H9 (cell line): ENCODE results near the gene PDIA6. TPM values are rescaled to one million over a fixed set of nuclear protein-coding genes. Genes with fewer than 3 reads are reported as not detected.

Experiments used
- DNase-seq: peaks from one replicate; pipeline ENCODE4 v3.0.0-alpha.2; 2017
- H2AFZ ChIP-seq: one replicate; pipeline ENCODE4 v1.6.1; 2013; ENCODE audit warnings: mild to moderate bottlenecking, low read length, control low read depth, moderate library complexity
- H2AK5ac ChIP-seq: 2 replicates; pipeline ENCODE4 v1.6.1; 2013; ENCODE audit warnings: low read length, control low read depth, mixed read lengths; ENCODE audit not compliant: insufficient read length
- H2BK120ac ChIP-seq: one replicate; pipeline ENCODE4 v1.6.1; 2013; ENCODE audit warnings: low read depth, mild to moderate bottlenecking, low read length, control low read depth, inconsistent platforms; ENCODE audit not compliant: poor library complexity, severe bottlenecking
- H2BK12ac ChIP-seq: 2 replicates; pipeline ENCODE4 v1.6.1; 2013; ENCODE audit warnings: low read length, control low read depth, mixed read lengths, low read depth; ENCODE audit not compliant: insufficient read length
- H2BK15ac ChIP-seq: 2 replicates; pipeline ENCODE4 v1.6.1; 2013; ENCODE audit warnings: low read depth, low read length, control low read depth
- H2BK20ac ChIP-seq: one replicate; pipeline ENCODE4 v1.6.1; 2013; ENCODE audit warnings: low read depth, mild to moderate bottlenecking, low read length, control low read depth, inconsistent platforms; ENCODE audit not compliant: poor library complexity, severe bottlenecking
- H2BK5ac ChIP-seq: 2 replicates; pipeline ENCODE4 v1.6.1; 2013; ENCODE audit warnings: low read length, control low read depth, mixed read lengths; ENCODE audit not compliant: insufficient read length
- H3K14ac ChIP-seq: 2 replicates; pipeline ENCODE4 v1.6.1; 2013; ENCODE audit warnings: low read length, control low read depth; ENCODE audit not compliant: insufficient read depth
- H3K18ac ChIP-seq: 2 replicates; pipeline ENCODE4 v1.6.1; 2013; ENCODE audit warnings: low read depth, mild to moderate bottlenecking, mixed read lengths, low read length, control low read depth; ENCODE audit not compliant: insufficient read length
- H3K23ac ChIP-seq: 2 replicates; pipeline ENCODE4 v1.6.1; 2013; ENCODE audit warnings: low read length, control low read depth, mixed read lengths, low read depth; ENCODE audit not compliant: insufficient read length
- H3K23me2 ChIP-seq: 2 replicates; pipeline ENCODE4 v1.6.1; 2013; ENCODE audit warnings: low read depth, mild to moderate bottlenecking, mixed read lengths, low read length, control low read depth; ENCODE audit not compliant: insufficient read length, poor library complexity, severe bottlenecking
- H3K27ac ChIP-seq: 2 replicates; pipeline ENCODE4 v1.5.1; 2013; ENCODE audit warnings: low read length, control low read depth, mixed read lengths, low read depth; ENCODE audit not compliant: insufficient read length
- H3K27me3 ChIP-seq: 2 replicates; pipeline ENCODE4 v1.6.1; 2013; ENCODE audit warnings: low read length, control low read depth, inconsistent platforms; ENCODE audit not compliant: insufficient read depth
- H3K4ac ChIP-seq: 2 replicates; pipeline ENCODE4 v1.6.1; 2013; ENCODE audit warnings: low read depth, mild to moderate bottlenecking, control low read depth, inconsistent platforms, low read length, moderate library complexity
- H3K4me1 ChIP-seq: 2 replicates; pipeline ENCODE4 v1.6.1; 2013; ENCODE audit warnings: low read length, control low read depth, inconsistent platforms; ENCODE audit not compliant: insufficient read depth
- H3K4me2 ChIP-seq: 2 replicates; pipeline ENCODE4 v1.6.1; 2013; ENCODE audit warnings: low read length, control low read depth, mixed read lengths; ENCODE audit not compliant: insufficient read length, insufficient read depth
- H3K56ac ChIP-seq: 2 replicates; pipeline ENCODE4 v1.6.1; 2013; ENCODE audit warnings: low read depth, mild to moderate bottlenecking, mixed read lengths, low read length, control low read depth; ENCODE audit not compliant: insufficient read length
- H3K79me1 ChIP-seq: 2 replicates; pipeline ENCODE4 v1.6.1; 2013; ENCODE audit warnings: low read depth, mild to moderate bottlenecking, moderate library complexity, low read length, control low read depth, inconsistent platforms; ENCODE audit not compliant: insufficient read depth, poor library complexity, severe bottlenecking
- H3K79me2 ChIP-seq: 2 replicates; pipeline ENCODE4 v1.6.1; 2013; ENCODE audit warnings: low read length, control low read depth, inconsistent platforms; ENCODE audit not compliant: insufficient read depth
- H3K9ac ChIP-seq: 2 replicates; pipeline ENCODE4 v1.6.1; 2013; ENCODE audit warnings: low read length, control low read depth, mixed read lengths; ENCODE audit not compliant: insufficient read length; ENCODE audit errors: extremely low read depth
- H3K9me3 ChIP-seq: one replicate; pipeline ENCODE4 v1.6.1; 2013; ENCODE audit warnings: low read depth, low read length, inconsistent platforms; ENCODE audit not compliant: control insufficient read depth
- H3T11ph ChIP-seq: one replicate; pipeline ENCODE4 v1.6.1; 2013; ENCODE audit warnings: mild to moderate bottlenecking, low read length, control low read depth, inconsistent platforms
- H4K20me1 ChIP-seq: one replicate; pipeline ENCODE4 v1.6.1; 2013; ENCODE audit not compliant: control insufficient read depth, insufficient read length, insufficient read depth
- H4K5ac ChIP-seq: 2 replicates; pipeline ENCODE4 v1.6.1; 2013; ENCODE audit warnings: low read depth, mild to moderate bottlenecking, mixed read lengths, low read length, control low read depth; ENCODE audit not compliant: insufficient read length
- H4K8ac ChIP-seq: replicated peaks from 2 replicates; pipeline ENCODE4 v1.6.1; 2013; ENCODE audit warnings: low read length, control low read depth, mixed read lengths, low read depth; ENCODE audit not compliant: insufficient read length
- H4K91ac ChIP-seq: 2 replicates; pipeline ENCODE4 v1.6.1; 2013; ENCODE audit warnings: low read depth, mild to moderate bottlenecking, moderate library complexity, mixed read lengths, low read length, control low read depth; ENCODE audit not compliant: insufficient read length
- H3K27ac Mint-ChIP-seq, 3 experiments: 2 replicates in 2 of 3; 3 replicates in 1 of 3; pipeline ENCODE4 v1.8.0; 2020 to 2021; ENCODE audit warnings: mixed read lengths in 3 of 3, mild to moderate bottlenecking in 1 of 3, moderate library complexity in 1 of 3
- H3K27me3 Mint-ChIP-seq: 2 replicates; pipeline ENCODE4 v1.8.0; 2021; ENCODE audit warnings: low read depth, mild to moderate bottlenecking, moderate library complexity, mixed read lengths
- H3K36me3 Mint-ChIP-seq, 3 experiments: 2 replicates in 2 of 3; 3 replicates in 1 of 3; pipeline ENCODE4 v1.8.0; 2020 to 2021; ENCODE audit warnings: low read depth in 3 of 3, mixed read lengths in 3 of 3; ENCODE audit not compliant: insufficient read depth in 1 of 3
- H3K4me1 Mint-ChIP-seq, 2 experiments: 2 replicates each; pipeline ENCODE4 v1.8.0; 2020; ENCODE audit warnings: mixed read lengths in 2 of 2
- H3K4me3 Mint-ChIP-seq, 2 experiments: 2 replicates in 1 of 2; 3 replicates in 1 of 2; pipeline ENCODE4 v1.8.0; 2020 to 2021; ENCODE audit warnings: mild to moderate bottlenecking in 2 of 2, mixed read lengths in 2 of 2, moderate library complexity in 1 of 2
- H3K9me3 Mint-ChIP-seq, 2 experiments: 2 replicates in 1 of 2; 3 replicates in 1 of 2; pipeline ENCODE4 v1.8.0; 2020; ENCODE audit warnings: mild to moderate bottlenecking in 2 of 2, mixed read lengths in 2 of 2, moderate library complexity in 1 of 2
- WGBS: extraction: QIAGEN DNeasy Blood & Tissue Kit; methylation state at CpG from one replicate; pipeline ENCODE4 v1.1.7; 2013; ENCODE audit warnings: missing lambda C conversion rate, low lambda C conversion rate, mixed read lengths; ENCODE audit not compliant: insufficient read length; ENCODE audit errors: extremely low coverage; 5-methylcytosine and 5-hydroxymethylcytosine counted together
- total RNA-seq: library from RNA; stranded (reverse); gene quantifications from 2 replicates; pipeline ENCODE4 v1.2.1, GENCODE V29; 2021
- TF ChIP-seq, protein P1 (sequence below): fragments of 200-600 bp; sonication (generic); conservative IDR thresholded peaks from 3 replicates; pipeline ENCODE4 v1.8.0; 2021; ENCODE audit warnings: antibody characterized with exemption, mild to moderate bottlenecking

Gene PDIA6
- total RNA-seq, 1 experiment from 2014 or later, result 301 TPM

DNA sequence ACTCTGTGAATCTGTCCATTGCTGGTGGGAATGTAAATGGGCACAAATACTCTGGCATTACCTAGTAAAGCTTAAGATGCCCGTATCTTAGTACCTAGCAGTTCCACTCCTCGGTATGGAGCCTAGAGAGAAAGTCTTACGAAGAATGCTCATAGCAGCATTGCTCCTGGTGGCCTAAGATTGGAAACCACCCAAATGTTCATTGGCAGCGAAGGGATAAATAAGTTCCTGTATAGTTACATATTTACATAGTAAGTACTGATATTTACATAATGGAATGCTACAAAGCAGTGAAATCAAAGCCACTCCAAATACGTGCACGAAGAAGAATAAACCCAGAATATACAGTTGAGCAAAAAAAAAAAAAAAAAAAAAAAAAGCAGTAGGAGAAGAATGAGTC is 46.7 kb upstream of the PDIA6 start:
- TF ChIP-seq, protein P1, sequence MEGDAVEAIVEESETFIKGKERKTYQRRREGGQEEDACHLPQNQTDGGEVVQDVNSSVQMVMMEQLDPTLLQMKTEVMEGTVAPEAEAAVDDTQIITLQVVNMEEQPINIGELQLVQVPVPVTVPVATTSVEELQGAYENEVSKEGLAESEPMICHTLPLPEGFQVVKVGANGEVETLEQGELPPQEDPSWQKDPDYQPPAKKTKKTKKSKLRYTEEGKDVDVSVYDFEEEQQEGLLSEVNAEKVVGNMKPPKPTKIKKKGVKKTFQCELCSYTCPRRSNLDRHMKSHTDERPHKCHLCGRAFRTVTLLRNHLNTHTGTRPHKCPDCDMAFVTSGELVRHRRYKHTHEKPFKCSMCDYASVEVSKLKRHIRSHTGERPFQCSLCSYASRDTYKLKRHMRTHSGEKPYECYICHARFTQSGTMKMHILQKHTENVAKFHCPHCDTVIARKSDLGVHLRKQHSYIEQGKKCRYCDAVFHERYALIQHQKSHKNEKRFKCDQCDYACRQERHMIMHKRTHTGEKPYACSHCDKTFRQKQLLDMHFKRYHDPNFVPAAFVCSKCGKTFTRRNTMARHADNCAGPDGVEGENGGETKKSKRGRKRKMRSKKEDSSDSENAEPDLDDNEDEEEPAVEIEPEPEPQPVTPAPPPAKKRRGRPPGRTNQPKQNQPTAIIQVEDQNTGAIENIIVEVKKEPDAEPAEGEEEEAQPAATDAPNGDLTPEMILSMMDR, result no peak
- Histone ChIP-seq H3K27me3 (no peaks in the 10 kb centered on the region), H3K9ac (no peak overlapping the region), H3K23ac (no peak overlapping the region), H3K56ac (no peak overlapping the region), H2BK12ac (no peak overlapping the region), H2BK20ac (no peak overlapping the region), H3K18ac (no peak overlapping the region), H4K91ac (no peak overlapping the region), H3K79me2 (no peaks in the 10 kb centered on the region), H4K5ac (no peak overlapping the region), H3K4ac (no peak overlapping the region), H3T11ph (no peak overlapping the region), H3K23me2 (no peaks in the 10 kb centered on the region), H2AK5ac (no peak overlapping the region), H2AFZ (no peak overlapping the region), H3K79me1 (no peaks in the 10 kb centered on the region), H2BK15ac (no peak overlapping the region), H2BK120ac (no peak overlapping the region), H3K9me3 (no peaks in the 10 kb centered on the region), H4K20me1 (no peaks in the 10 kb centered on the region), H3K4me2 (no peak overlapping the region), H3K4me1 (no peaks in the 10 kb centered on the region), H3K27ac (no peak overlapping the region), H2BK5ac (no peak overlapping the region), H4K8ac (no peak overlapping the region), H3K14ac (no peak overlapping the region)
- DNase-seq, result no peak
- no peak overlapping the region for H3K4me3 Mint-ChIP-seq
- H3K9me3 Mint-ChIP-seq, result no peaks in the 10 kb centered on the region; a peak in 1 of 5 replicates
- no peaks in the 10 kb centered on the region for H3K36me3 Mint-ChIP-seq
- H3K27ac Mint-ChIP-seq, result no peak overlapping the region
- no CpG with 5 or more reads among the region's 6 CpGs for WGBS
- H3K27me3 Mint-ChIP-seq, result no peaks in the 10 kb centered on the region; the same call in 1 of the 2 replicates
- H3K4me1 Mint-ChIP-seq, result peaks cover 4 to 12% of the 10 kb centered on the region in 2 experiments
